Endometrial microvascular endothelial cells (primary cell): ENCODE data around the gene SEMA3F. TPM values are rescaled to one million over a fixed set of nuclear protein-coding genes. Genes with fewer than 3 reads are reported as not detected.

Experiments
- in situ Hi-C: cut with HindIII; loops from 2 replicates; pipeline ENCODE4 v1.10.0; 2017; ENCODE audit warnings: low sequenced_read_pairs, low pct_unique_long_range_greater_than_20kb; ENCODE audit errors: inconsistent ontology term
- total RNA-seq: library from RNA; depleted of rRNA; stranded (reverse); fragments of >200 nt; gene quantifications from one replicate; pipeline ENCODE4 v1.2.3, GENCODE V29; 2015; ENCODE audit errors: inconsistent ontology term

SEMA3F gene
- 263 TPM for total RNA-seq

- in situ Hi-C loops, result no loop called here
Measured at GRCh38 chr3:50154840-50155490, at the start of gene SEMA3F. Gene SEMA3F, plus strand, starts transcription at chr3:50155324. Its CDS starts 4,299 bp downstream, at chr3:50159623.

- in situ Hi-C loops, result no loop called here
Measured at GRCh38 chr3:50111757-50112156, 43.4 kb upstream of the SEMA3F start.

GRCh38 chr3:50112462-50112861, 42.7 kb upstream of the SEMA3F start:
- in situ Hi-C loops, result no loop called here

- in situ Hi-C loops, result no loop called here
Measured at GRCh38 chr3:50117120-50117519, 38.0 kb upstream of the SEMA3F start.

GRCh38 chr3:50118237-50118636, 36.9 kb upstream of the SEMA3F start:
- in situ Hi-C loops, result no loop called here

GRCh38 chr3:50119786-50120185, 35.3 kb upstream of the SEMA3F start:
- in situ Hi-C loops, result no loop called here

- in situ Hi-C loops, result no loop called here
Measured at GRCh38 chr3:50120364-50121071, 34.6 kb upstream of the SEMA3F start.

GRCh38 chr3:50121072-50122032, 33.8 kb upstream of the SEMA3F start:
- in situ Hi-C loops, result no loop called here

GRCh38 chr3:50122071-50122470, 33.1 kb upstream of the SEMA3F start:
- in situ Hi-C loops, result no loop called here

- in situ Hi-C loops, result no loop called here
Measured at GRCh38 chr3:50122661-50123391, 32.3 kb upstream of the SEMA3F start.

- in situ Hi-C loops, result no loop called here
Measured at GRCh38 chr3:50123394-50124051, 31.6 kb upstream of the SEMA3F start.

GRCh38 chr3:50124052-50124799, 30.9 kb upstream of the SEMA3F start:
- in situ Hi-C loops, result no loop called here

- in situ Hi-C loops, result no loop called here
Measured at GRCh38 chr3:50124800-50125178, 30.3 kb upstream of the SEMA3F start.

GRCh38 chr3:50125541-50126286, 29.4 kb upstream of the SEMA3F start:
- in situ Hi-C loops, result no loop called here

- in situ Hi-C loops, result no loop called here
Measured at GRCh38 chr3:50126287-50127211, 28.6 kb upstream of the SEMA3F start.

GRCh38 chr3:50127251-50127691, 27.9 kb upstream of the SEMA3F start:
- in situ Hi-C loops, result no loop called here
